ENCODE results near the gene FAN1. TPM values are rescaled to one million over a fixed set of nuclear protein-coding genes. Genes with fewer than 3 reads are reported as not detected.

FAN1 gene
- total and polyA plus RNA-seq, 2 of the 4 experiments (the other 2 are of a cell fraction) = 7.6 to 12.4 TPM

- CTCF ChIA-PET = no interaction called here
- dilution Hi-C loops (cut with HindIII; ENCODE audit: low sequenced_read_pairs, unreplicated experiment) = no loop called here
- Histone ChIP-seq H2BK5ac (ENCODE audit: low read depth, low read length, poor library complexity, severe bottlenecking) (no peak overlapping the region), H3K18ac (ENCODE audit: low read depth, low read length) (no peak overlapping the region), H3K4me3 (ENCODE audit: insufficient read depth, low read depth, low read length) (no peak overlapping the region), H3K9me1 (ENCODE audit: insufficient read depth, low read length) (peaks cover 29% of the 10 kb centered on the region), H2AK9ac (replicated peaks; ENCODE audit: low read depth, low read length, poor library complexity) (no peak overlapping the region), H4K20me1 (ENCODE audit: insufficient read depth, low read length) (peaks cover 40% of the 10 kb centered on the region; the same call in 1 of the 2 replicates), H3K27me3 (ENCODE audit: control insufficient read depth, insufficient read depth, low read length) (no peaks in the 10 kb centered on the region; the same call in 1 of the 2 replicates), H3K9me3 (ENCODE audit: control insufficient read depth, insufficient read depth, low read length) (no peaks in the 10 kb centered on the region), H3K56ac (ENCODE audit: extremely low read depth, insufficient read depth, low read length) (no peak overlapping the region), H3K14ac (replicated peaks; ENCODE audit: low read depth, low read length) (no peak overlapping the region), H2AFZ (replicated peaks; ENCODE audit: low read length, poor library complexity) (no peak overlapping the region), H4K8ac (ENCODE audit: low read depth in 2 of 2, low read length in 2 of 2) (no peak overlapping the region), H3K36me3 (ENCODE audit: control insufficient read depth, insufficient read depth, low read length) (peaks cover 61% of the 10 kb centered on the region), H3K79me1 (ENCODE audit: low read depth in 1 of 2, low read length in 2 of 2) (no peaks in the 10 kb centered on the region), H3K4me1 (ENCODE audit: control insufficient read depth, insufficient read depth, low read length) (peaks cover 26% of the 10 kb centered on the region), H3K4me2 (ENCODE audit: low read depth, low read length) (no peak overlapping the region), H3K27ac (ENCODE audit: insufficient read depth, low read length) (no peak overlapping the region), H3K9ac (ENCODE audit: low read depth, low read length) (no peak overlapping the region), H2BK120ac (ENCODE audit: low read depth, low read length) (no peak overlapping the region), H2AK5ac (ENCODE audit: low read depth, low read length) (no peak overlapping the region), H2BK15ac (ENCODE audit: low read depth, low read length) (no peak overlapping the region), H4K91ac (ENCODE audit: insufficient read depth, low read depth, low read length) (no peak overlapping the region), H2BK20ac (ENCODE audit: low read depth, low read length) (no peak overlapping the region), H4K5ac (ENCODE audit: low read depth, low read length) (no peak overlapping the region), H3K23ac (ENCODE audit: low read depth, low read length) (no peak overlapping the region), H3K4ac (ENCODE audit: low read depth, low read length) (no peak overlapping the region)
- POLR2A ChIA-PET (ENCODE audit: unreplicated experiment) = interaction anchor here (0.6 kb wide), 1 partner anchor 167 kb away, joined by 13 read pairs; no protein-coding TSS in a partner anchor
- BruUV-seq (replicated peaks) = no TSS peak
- no peak for DNase-seq
- no peak for ATAC-seq (ENCODE audit: low read depth)
- intact Hi-C loops (cut with micrococcal nuclease) = no loop called here
- no peak for TF ChIP-seq CHD1 (IDR thresholded peaks at IDR 0.05; ENCODE audit: low read depth, low read length)
- TF ChIP-seq MAZ (IDR thresholded peaks at IDR 0.05; ENCODE audit: borderline replicate concordance, low read depth, low read length) = no peak
- TF ChIP-seq POLR2A (IDR thresholded peaks at IDR 0.05; ENCODE audit: low read depth, low read length) = no peak
- TF ChIP-seq MXI1 (IDR thresholded peaks at IDR 0.05; ENCODE audit: borderline replicate concordance, low read depth, low read length) = no peak
- in situ Hi-C loops (cut with MboI; ENCODE audit: low sequenced_read_pairs) = no loop called here
- WGBS, 2 experiments (ENCODE audit: extremely low coverage in 2 of 2, insufficient read length in 1 of 2) = no CpG with 5 or more reads among the region's 8 CpGs
Measured at GRCh38 chr15:30926161-30926560, 22.4 kb downstream of the FAN1 start.
